Naive thymus-derived CD4-positive, alpha-beta T cell (primary cell): ENCODE data around the gene ABCF1. TPM values are rescaled to one million over a fixed set of nuclear protein-coding genes. Genes with fewer than 3 reads are reported as not detected.

Experiments
- ATAC-seq: fragments of 150-1000 bp; cut with Tn5 transposase; 2 replicates; pipeline ENCODE4 v1.10.0; 2021; ENCODE audit warnings: mild to moderate bottlenecking, moderate library complexity
- CTCF ChIA-PET: fragments of 350-600 bp; sonication (Branson Sonifier 250); formaldehyde crosslinking; loops from one replicate; lab custom pipeline; 2021; ENCODE audit warnings: antibody characterized with exemption; lab: Charles Lee
- POLR2A ChIA-PET: fragments of 350-600 bp; sonication (Branson Sonifier 250); formaldehyde crosslinking; loops from one replicate; lab custom pipeline; 2021; ENCODE audit warnings: antibody characterized with exemption, inconsistent platforms; lab: Charles Lee
- DNase-seq, 9 donors: peaks; one replicate each; pipeline versions ENCODE4 v3.0.0 to v3.0.0-alpha.2; 2020 to 2022; ENCODE audit warnings: mixed read lengths in 1 of 9
- H3K27ac ChIP-seq: one replicate; pipeline ENCODE4 v1.7.0; 2013; ENCODE audit warnings: mild to moderate bottlenecking, low read depth, low read length, moderate library complexity
- H3K27me3 ChIP-seq, 2 donors: one replicate each; pipeline ENCODE4 v1.7.0; 2013; ENCODE audit warnings: low read length in 2 of 2, mild to moderate bottlenecking in 2 of 2, moderate library complexity in 2 of 2; ENCODE audit not compliant: control insufficient read depth in 2 of 2, insufficient read depth in 2 of 2
- H3K36me3 ChIP-seq, 3 experiments: 1 replicate in 2 of 3; 2 replicates in 1 of 3; pipeline ENCODE4 v1.7.0; 2013; ENCODE audit warnings: low read length in 3 of 3, mild to moderate bottlenecking in 3 of 3, moderate library complexity in 1 of 3; ENCODE audit not compliant: insufficient read depth in 3 of 3, control insufficient read depth in 2 of 3
- H3K4me1 ChIP-seq, 2 donors: one replicate each; pipeline ENCODE4 v1.7.0; 2013; ENCODE audit warnings: low read length in 2 of 2, mild to moderate bottlenecking in 2 of 2, moderate library complexity in 1 of 2; ENCODE audit not compliant: control insufficient read depth in 2 of 2, insufficient read depth in 2 of 2
- H3K4me3 ChIP-seq: 2 replicates; pipeline ENCODE4 v1.7.0; 2013; ENCODE audit warnings: mild to moderate bottlenecking, low read length
- H3K9me3 ChIP-seq, 3 experiments: 1 replicate in 2 of 3; 2 replicates in 1 of 3; pipeline ENCODE4 v1.7.0; 2013; ENCODE audit warnings: low read length in 3 of 3; ENCODE audit not compliant: control insufficient read depth in 2 of 3
- H3K27ac Mint-ChIP-seq, 9 donors: one replicate each; pipeline ENCODE4 v1.8.0; 2020 to 2022; ENCODE audit warnings: mixed read lengths in 9 of 9, mild to moderate bottlenecking in 8 of 9, moderate library complexity in 5 of 9, inconsistent platforms in 2 of 9
- H3K27me3 Mint-ChIP-seq, 5 donors: one replicate each; pipeline ENCODE4 v1.8.0; 2021 to 2022; ENCODE audit warnings: mixed read lengths in 5 of 5, mild to moderate bottlenecking in 1 of 5
- H3K36me3 Mint-ChIP-seq, 5 donors: one replicate each; pipeline ENCODE4 v1.8.0; 2020 to 2022; ENCODE audit warnings: mixed read lengths in 5 of 5, mild to moderate bottlenecking in 3 of 5, inconsistent platforms in 1 of 5
- H3K4me1 Mint-ChIP-seq, 7 donors: one replicate each; pipeline ENCODE4 v1.8.0; 2020 to 2022; ENCODE audit warnings: mixed read lengths in 7 of 7, mild to moderate bottlenecking in 3 of 7, inconsistent platforms in 1 of 7
- H3K4me3 Mint-ChIP-seq, 10 donors: one replicate each; pipeline ENCODE4 v1.8.0; 2020 to 2022; ENCODE audit warnings: mild to moderate bottlenecking in 10 of 10, mixed read lengths in 10 of 10, moderate library complexity in 6 of 10, inconsistent platforms in 2 of 10
- H3K9me3 Mint-ChIP-seq, 11 donors: one replicate each; pipeline ENCODE4 v1.8.0; 2020 to 2022; ENCODE audit warnings: mixed read lengths in 11 of 11, mild to moderate bottlenecking in 4 of 11, inconsistent platforms in 1 of 11, moderate library complexity in 1 of 11
- intact Hi-C, 2 donors: fragments of 100-400 bp; cut with micrococcal nuclease; formaldehyde crosslinking; loops; one replicate each; pipeline ENCODE4 v1.15.1; 2023
- polyA plus RNA-seq, 2 donors: library from polyadenylated mRNA; unstranded; fragments of 300-500 nt; fragmentation: Illumina TruSeq; gene quantifications; one replicate each; pipeline ENCODE4 v1.2.3, GENCODE V29; 2021
- total RNA-seq, 6 experiments: library from RNA in 5 of 6; stranded (reverse) in 5 of 6; gene quantifications; 1 replicate in 5 of 6; 2 replicates in 1 of 6; pipeline ENCODE4 v1.2.3 and lab custom pipeline; 2021 to 2026

The ABCF1 gene
- total and polyA plus RNA-seq, 7 experiments from 2014 or later = 25.2 to 116 (median 73.8) TPM

DNA sequence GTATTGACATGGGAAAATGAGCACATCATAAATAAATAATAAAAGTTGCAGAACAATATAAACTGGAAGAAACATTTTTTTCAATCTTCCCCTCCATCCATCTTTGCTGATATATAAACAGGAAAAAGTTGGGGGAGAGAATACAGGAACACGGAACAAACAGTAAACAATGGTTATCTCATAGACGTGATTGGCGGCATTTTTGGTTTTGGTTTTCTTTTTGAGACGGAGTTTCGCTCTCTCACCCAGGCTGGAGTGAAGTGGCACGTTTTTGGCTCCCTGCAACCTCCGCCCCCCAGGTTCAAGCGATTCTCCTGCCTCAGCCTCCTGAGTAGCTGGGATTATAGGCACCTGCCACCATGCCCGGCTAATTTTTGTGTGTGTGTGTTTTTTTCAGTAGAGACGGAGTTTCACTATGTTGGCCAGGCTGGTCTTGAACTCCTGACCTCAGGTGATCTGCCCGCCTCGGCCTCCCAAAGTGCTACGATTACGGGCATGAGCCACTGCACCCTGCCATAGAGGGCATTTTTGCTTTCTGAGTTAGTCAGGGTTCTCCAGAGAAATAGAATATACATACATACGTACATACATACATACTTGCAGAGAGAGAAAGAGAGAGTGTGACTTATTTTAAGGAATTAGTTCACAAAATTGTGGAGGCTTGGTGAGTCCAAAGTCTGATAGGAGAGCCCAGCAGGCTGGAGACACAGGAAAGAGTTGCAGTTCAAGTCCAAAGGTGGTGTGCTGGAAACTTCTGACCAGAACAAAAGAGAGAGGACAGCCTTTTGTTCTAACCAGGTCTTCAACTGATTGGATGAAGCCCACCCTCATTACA, 37.6 kb upstream of the ABCF1 start:
- POLR2A ChIA-PET = interaction anchor here (0.7 to 5.2 kb wide), 8 partner anchors 9 to 560 kb away, joined by 3 to 184 read pairs (median 35); partner anchors contain the start of gene HLA-E
- intact Hi-C loops = loop anchor here in 1 of 2 donors (1.0 kb wide), 1 partner anchor 8 kb away; no protein-coding TSS in a partner anchor
- peaks cover 0 to 4% (median 0%) of the 10 kb centered on the region in 11 donors for H3K9me3 Mint-ChIP-seq
- Histone ChIP-seq H3K27ac (no peak overlapping the region), H3K36me3 (no peaks in the 10 kb centered on the region), H3K4me3 (no peak overlapping the region), H3K27me3 (no peaks in the 10 kb centered on the region), H3K9me3 (no peaks in the 10 kb centered on the region), H3K4me1 (peaks cover 19 to 24% of the 10 kb centered on the region in 2 donors)
- CTCF ChIA-PET = interaction anchor here (0.6 to 6.5 kb wide), 6 partner anchors 10 to 49 kb away, joined by 4 to 96 read pairs (median 33); partner anchors contain the start of gene GNL1
- peak overlapping the region in 8 of 10 donors; percentile 49 to 91 (median 64) for H3K4me3 Mint-ChIP-seq
- H3K4me1 Mint-ChIP-seq = peaks cover 16 to 41% (median 32%) of the 10 kb centered on the region in 7 donors
- DNase-seq = no peak
- peak overlapping the region in 7 of 9 donors; percentile 53 to 91 (median 81) for H3K27ac Mint-ChIP-seq
- peak; percentile 29 for ATAC-seq
- peaks cover 0 to 6% (median 0%) of the 10 kb centered on the region in 5 donors for H3K36me3 Mint-ChIP-seq
- peaks cover 0 to 3% (median 0%) of the 10 kb centered on the region in 5 donors for H3K27me3 Mint-ChIP-seq

DNA sequence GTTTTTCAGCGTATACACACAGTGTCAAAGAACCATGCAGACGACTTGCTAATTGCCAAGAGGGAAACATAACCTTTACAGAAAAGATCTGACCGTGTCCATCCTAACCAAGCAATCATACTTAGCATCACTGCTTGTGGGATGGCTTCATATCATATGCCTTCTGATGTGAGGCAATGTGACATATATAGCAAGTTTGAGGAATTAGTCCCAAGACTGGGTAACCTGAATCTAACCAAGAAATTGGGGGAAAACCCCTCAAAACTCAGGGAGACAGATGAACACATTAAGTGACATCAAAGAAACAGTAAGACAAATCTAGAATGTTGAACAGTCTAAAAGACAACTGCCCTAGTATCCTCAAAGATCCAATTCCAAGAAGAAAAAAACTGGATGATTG, 33.3 kb upstream of the ABCF1 start:
- intact Hi-C loops = no loop called here
- Histone ChIP-seq H3K27me3 (no peaks in the 10 kb centered on the region), H3K4me3 (no peak overlapping the region), H3K9me3 (no peaks in the 10 kb centered on the region), H3K27ac (no peak overlapping the region), H3K36me3 (no peaks in the 10 kb centered on the region), H3K4me1 (peaks cover 6 to 8% of the 10 kb centered on the region in 2 donors)
- POLR2A ChIA-PET = interaction anchor here (0.6 to 13.1 kb wide), 7 partner anchors 8 to 117 kb away, joined by 4 to 199 read pairs (median 7); partner anchors contain the start of gene HLA-E
- H3K27me3 Mint-ChIP-seq = peaks cover 0 to 3% (median 0%) of the 10 kb centered on the region in 5 donors
- DNase-seq (no peak), ATAC-seq (no peak)
- peaks cover 0 to 2% (median 0%) of the 10 kb centered on the region in 11 donors for H3K9me3 Mint-ChIP-seq
- CTCF ChIA-PET = interaction anchor here (3.3 to 9.2 kb wide), 2 partner anchors 54 to 59 kb away, joined by 18 to 104 read pairs; no protein-coding TSS in a partner anchor
- no peaks in the 10 kb centered on the region for H3K36me3 Mint-ChIP-seq
- no peak overlapping the region for H3K4me3 Mint-ChIP-seq
- no peak overlapping the region for H3K27ac Mint-ChIP-seq
- H3K4me1 Mint-ChIP-seq = peaks cover 10 to 25% (median 18%) of the 10 kb centered on the region in 7 donors

DNA sequence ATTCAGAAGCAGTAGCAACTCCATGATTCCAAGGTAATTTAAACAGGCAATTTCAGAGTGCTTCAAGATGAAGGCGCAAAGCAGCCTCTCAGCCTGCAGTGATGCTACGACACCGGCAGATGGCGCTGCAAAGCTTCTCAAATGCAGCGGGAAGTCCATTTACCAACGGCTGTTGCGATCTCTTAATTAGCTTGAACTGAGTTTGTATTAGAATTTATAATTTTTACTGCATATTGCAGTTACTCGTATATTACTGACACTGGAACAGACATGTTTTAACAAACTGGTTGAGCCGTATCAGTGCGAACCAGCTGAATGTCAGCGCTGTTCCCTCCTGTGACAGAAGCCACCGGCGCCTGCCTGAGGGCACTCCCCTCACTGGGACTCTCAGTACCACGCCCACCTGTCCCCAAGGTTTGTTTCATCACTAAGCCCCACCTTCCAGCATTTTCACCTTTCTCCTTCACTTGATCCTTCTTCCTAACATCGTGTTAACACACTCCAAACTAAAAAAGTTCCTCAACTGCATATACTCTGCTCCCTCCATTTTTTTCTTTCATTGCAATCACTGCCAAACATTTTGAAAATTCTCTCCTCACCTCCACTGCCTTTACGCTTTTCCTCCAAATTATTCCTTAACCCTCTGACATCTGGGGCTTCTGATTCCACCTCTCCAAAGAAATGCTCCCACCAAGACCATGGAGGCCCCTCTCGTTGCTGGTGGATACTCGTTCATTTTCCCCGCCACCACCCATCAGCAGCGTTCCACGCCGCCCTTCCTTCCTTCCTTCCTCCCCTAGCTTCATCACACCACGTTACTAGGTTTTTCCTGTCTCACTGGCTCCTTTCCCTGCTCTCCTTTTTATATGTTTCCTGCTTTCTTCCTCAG, 29.5 kb upstream of the ABCF1 start:
- Histone ChIP-seq H3K4me1 (peaks cover 26 to 29% of the 10 kb centered on the region in 2 donors), H3K9me3 (no peaks in the 10 kb centered on the region), H3K36me3 (peaks cover 0 to 18% (median 0%) of the 10 kb centered on the region in 3 experiments), H3K27me3 (no peaks in the 10 kb centered on the region), H3K27ac (peak overlapping the region; percentile 67), H3K4me3 (peak overlapping the region; percentile 64)
- CTCF ChIA-PET = interaction anchor here (0.7 to 14.3 kb wide), 36 partner anchors 10 to 191 kb away, joined by 3 to 263 read pairs (median 4); partner anchors contain the start of genes ABCF1, GNL1, HLA-E and PRR3
- intact Hi-C loops = loop anchor here (1.0 to 5.0 kb wide), 9 partner anchors 8 to 546 kb away; partner anchors contain the start of genes DHX16 (in 1 of the 2), GNL1 (in 1 of the 2), MRPS18B (in 1 of the 2) and PPP1R10 (in 1 of the 2)
- Mint-ChIP-seq H3K9me3 (peaks cover 0 to 2% (median 0%) of the 10 kb centered on the region in 11 donors), H3K27ac (peak overlapping the region; percentile 82 to 96 (median 93)), H3K4me3 (peak overlapping the region; percentile 83 to 92 (median 86)), H3K4me1 (peaks cover 29 to 38% (median 35%) of the 10 kb centered on the region in 7 donors), H3K36me3 (peaks cover 0 to 5% (median 0%) of the 10 kb centered on the region in 5 donors), H3K27me3 (peaks cover 0 to 3% (median 0%) of the 10 kb centered on the region in 5 donors)
- DNase-seq (peak; percentile 60 to 84 (median 81)), ATAC-seq (peak; percentile 84)
- POLR2A ChIA-PET = interaction anchor here (0.7 to 13.1 kb wide), 28 partner anchors 9 to 195 kb away, joined by 3 to 199 read pairs (median 11); partner anchors contain the start of genes ABCF1, GNL1, HLA-E and MDC1

DNA sequence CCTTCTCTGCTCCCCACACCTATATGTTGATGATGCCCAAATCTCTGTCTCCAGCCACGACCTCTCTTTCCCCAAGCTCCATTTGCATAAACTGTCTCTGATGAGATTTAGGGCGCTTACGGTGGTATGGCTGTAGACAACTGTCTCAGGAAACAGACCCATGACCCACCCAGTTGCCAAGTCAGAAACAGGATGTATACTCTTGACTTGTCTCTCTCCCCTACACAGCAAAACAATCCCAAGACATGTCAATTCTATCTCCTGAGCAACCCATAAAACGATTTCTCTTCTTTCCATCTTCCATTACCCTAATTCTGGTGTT, 28.9 kb upstream of the ABCF1 start:
- Histone ChIP-seq H3K4me3 (peak overlapping the region; percentile 64), H3K27ac (peak overlapping the region; percentile 67), H3K4me1 (peaks cover 26 to 29% of the 10 kb centered on the region in 2 donors), H3K36me3 (peaks cover 0 to 24% (median 0%) of the 10 kb centered on the region in 3 experiments), H3K27me3 (no peaks in the 10 kb centered on the region), H3K9me3 (no peaks in the 10 kb centered on the region)
- ChIA-PET CTCF (interaction anchor here (0.7 to 14.3 kb wide), 25 partner anchors 11 to 189 kb away, joined by 3 to 263 read pairs (median 5); partner anchors contain the start of genes ABCF1, GNL1, HLA-E and PRR3), POLR2A (interaction anchor here (0.7 to 13.1 kb wide), 23 partner anchors 10 to 194 kb away, joined by 3 to 199 read pairs (median 13); partner anchors contain the start of genes ABCF1, GNL1, HLA-E and MRPS18B)
- ATAC-seq (peak; percentile 53), DNase-seq (peak in 7 of 9 donors; percentile 41 to 63 (median 56))
- intact Hi-C loops = loop anchor here in 1 of 2 donors (5.0 kb wide), 1 partner anchor 545 kb away; no protein-coding TSS in a partner anchor
- H3K36me3 Mint-ChIP-seq = peaks cover 0 to 7% (median 0%) of the 10 kb centered on the region in 5 donors
- peaks cover 0 to 3% (median 0%) of the 10 kb centered on the region in 5 donors for H3K27me3 Mint-ChIP-seq
- H3K9me3 Mint-ChIP-seq = peaks cover 0 to 2% (median 0%) of the 10 kb centered on the region in 11 donors
- H3K4me3 Mint-ChIP-seq = peak overlapping the region; percentile 83 to 92 (median 86)
- H3K27ac Mint-ChIP-seq = peak overlapping the region; percentile 82 to 96 (median 93)
- H3K4me1 Mint-ChIP-seq = peaks cover 29 to 38% (median 35%) of the 10 kb centered on the region in 7 donors

DNA sequence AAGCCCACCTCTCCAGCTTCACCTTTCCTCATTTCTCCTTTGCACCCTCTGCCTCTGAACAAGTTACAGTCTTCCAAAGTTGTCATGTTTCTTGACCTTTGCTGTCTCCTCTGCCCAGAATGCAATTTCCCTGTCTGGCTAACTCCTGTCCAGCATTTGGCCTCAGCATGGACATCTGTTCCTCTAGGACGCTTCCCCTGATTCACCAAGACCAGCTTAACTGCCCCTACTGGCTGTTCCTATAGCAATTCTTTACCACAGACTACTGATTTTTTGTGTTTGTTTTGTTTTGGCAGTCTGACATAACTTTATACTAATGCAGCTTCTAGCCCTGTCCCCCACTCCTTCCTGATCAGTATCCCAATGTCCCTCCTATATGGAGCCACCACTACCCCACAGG, 28.3 kb upstream of the ABCF1 start:
- no peak for DNase-seq
- peaks cover 0 to 2% (median 0%) of the 10 kb centered on the region in 11 donors for H3K9me3 Mint-ChIP-seq
- ChIA-PET CTCF (interaction anchor here (0.5 to 14.3 kb wide), 18 partner anchors 11 to 220 kb away, joined by 3 to 263 read pairs (median 6); partner anchors contain the start of genes ABCF1, DHX16, GNL1 and HLA-E), POLR2A (interaction anchor here (0.5 to 13.1 kb wide), 23 partner anchors 10 to 188 kb away, joined by 3 to 199 read pairs (median 13); partner anchors contain the start of genes ABCF1, C6orf136, GNL1 and HLA-E)
- Histone ChIP-seq H3K36me3 (peaks cover 0 to 29% (median 0%) of the 10 kb centered on the region in 3 experiments), H3K27me3 (no peaks in the 10 kb centered on the region), H3K9me3 (no peaks in the 10 kb centered on the region), H3K27ac (peak overlapping the region; percentile 67), H3K4me1 (peaks cover 26 to 29% of the 10 kb centered on the region in 2 donors), H3K4me3 (peak overlapping the region; percentile 64)
- H3K4me1 Mint-ChIP-seq = peaks cover 29 to 38% (median 35%) of the 10 kb centered on the region in 7 donors
- H3K4me3 Mint-ChIP-seq = peak overlapping the region; percentile 83 to 92 (median 86)
- no peaks in the 10 kb centered on the region for H3K27me3 Mint-ChIP-seq
- intact Hi-C loops = loop anchor here in 1 of 2 donors (5.0 kb wide), 1 partner anchor 544 kb away; no protein-coding TSS in a partner anchor
- peak overlapping the region; percentile 82 to 96 (median 93) for H3K27ac Mint-ChIP-seq
- H3K36me3 Mint-ChIP-seq = peaks cover 0 to 7% (median 0%) of the 10 kb centered on the region in 5 donors
- ATAC-seq = no peak
